ENCODE results near the gene WDTC1. TPM values are rescaled to one million over a fixed set of nuclear protein-coding genes. Genes with fewer than 3 reads are reported as not detected.

Gene WDTC1
- total and polyA plus RNA-seq, 9 of the 15 experiments (the other 6 are each of a cell fraction or from before 2014, with no cell fraction given): 0.18 to 32.3 (median 8.8) TPM

DNA sequence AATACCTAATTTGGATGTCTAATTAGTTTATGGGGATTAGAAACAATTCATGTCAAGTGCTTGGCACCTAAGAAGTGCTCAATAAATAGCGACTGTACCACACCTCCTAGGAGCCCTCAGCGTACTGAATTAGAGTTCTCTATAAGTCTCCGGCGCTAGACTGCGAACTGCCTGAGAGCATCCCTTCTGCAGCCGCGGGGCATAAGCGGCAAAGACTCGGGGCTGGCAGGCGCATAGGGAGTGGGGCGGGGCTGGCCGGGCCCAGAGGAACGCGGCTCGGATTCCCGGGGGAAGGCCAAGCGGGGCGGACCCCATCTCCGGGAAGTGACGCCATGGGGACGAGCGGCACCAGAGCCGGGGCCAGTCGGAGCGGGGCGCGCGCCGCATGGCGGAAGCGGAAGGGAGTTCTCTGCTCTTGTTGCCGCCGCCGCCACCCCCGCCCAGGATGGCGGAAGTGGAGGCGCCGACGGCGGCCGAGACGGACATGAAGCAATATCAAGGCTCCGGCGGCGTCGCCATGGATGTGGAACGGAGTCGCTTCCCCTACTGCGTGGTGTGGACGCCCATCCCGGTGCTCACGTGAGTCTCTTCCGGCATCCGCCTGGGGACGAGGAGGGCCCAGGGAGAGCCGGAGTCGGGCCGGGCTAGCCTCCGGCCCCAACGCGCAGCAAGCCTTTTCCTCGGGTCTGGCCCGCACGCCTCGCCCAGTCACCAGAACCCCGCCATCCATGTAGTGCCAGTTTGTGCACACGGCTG, 87.6 kb downstream of the WDTC1 start, which contains the start of gene TMEM222 (continued):
- TF ChIP-seq, protein P1, sequence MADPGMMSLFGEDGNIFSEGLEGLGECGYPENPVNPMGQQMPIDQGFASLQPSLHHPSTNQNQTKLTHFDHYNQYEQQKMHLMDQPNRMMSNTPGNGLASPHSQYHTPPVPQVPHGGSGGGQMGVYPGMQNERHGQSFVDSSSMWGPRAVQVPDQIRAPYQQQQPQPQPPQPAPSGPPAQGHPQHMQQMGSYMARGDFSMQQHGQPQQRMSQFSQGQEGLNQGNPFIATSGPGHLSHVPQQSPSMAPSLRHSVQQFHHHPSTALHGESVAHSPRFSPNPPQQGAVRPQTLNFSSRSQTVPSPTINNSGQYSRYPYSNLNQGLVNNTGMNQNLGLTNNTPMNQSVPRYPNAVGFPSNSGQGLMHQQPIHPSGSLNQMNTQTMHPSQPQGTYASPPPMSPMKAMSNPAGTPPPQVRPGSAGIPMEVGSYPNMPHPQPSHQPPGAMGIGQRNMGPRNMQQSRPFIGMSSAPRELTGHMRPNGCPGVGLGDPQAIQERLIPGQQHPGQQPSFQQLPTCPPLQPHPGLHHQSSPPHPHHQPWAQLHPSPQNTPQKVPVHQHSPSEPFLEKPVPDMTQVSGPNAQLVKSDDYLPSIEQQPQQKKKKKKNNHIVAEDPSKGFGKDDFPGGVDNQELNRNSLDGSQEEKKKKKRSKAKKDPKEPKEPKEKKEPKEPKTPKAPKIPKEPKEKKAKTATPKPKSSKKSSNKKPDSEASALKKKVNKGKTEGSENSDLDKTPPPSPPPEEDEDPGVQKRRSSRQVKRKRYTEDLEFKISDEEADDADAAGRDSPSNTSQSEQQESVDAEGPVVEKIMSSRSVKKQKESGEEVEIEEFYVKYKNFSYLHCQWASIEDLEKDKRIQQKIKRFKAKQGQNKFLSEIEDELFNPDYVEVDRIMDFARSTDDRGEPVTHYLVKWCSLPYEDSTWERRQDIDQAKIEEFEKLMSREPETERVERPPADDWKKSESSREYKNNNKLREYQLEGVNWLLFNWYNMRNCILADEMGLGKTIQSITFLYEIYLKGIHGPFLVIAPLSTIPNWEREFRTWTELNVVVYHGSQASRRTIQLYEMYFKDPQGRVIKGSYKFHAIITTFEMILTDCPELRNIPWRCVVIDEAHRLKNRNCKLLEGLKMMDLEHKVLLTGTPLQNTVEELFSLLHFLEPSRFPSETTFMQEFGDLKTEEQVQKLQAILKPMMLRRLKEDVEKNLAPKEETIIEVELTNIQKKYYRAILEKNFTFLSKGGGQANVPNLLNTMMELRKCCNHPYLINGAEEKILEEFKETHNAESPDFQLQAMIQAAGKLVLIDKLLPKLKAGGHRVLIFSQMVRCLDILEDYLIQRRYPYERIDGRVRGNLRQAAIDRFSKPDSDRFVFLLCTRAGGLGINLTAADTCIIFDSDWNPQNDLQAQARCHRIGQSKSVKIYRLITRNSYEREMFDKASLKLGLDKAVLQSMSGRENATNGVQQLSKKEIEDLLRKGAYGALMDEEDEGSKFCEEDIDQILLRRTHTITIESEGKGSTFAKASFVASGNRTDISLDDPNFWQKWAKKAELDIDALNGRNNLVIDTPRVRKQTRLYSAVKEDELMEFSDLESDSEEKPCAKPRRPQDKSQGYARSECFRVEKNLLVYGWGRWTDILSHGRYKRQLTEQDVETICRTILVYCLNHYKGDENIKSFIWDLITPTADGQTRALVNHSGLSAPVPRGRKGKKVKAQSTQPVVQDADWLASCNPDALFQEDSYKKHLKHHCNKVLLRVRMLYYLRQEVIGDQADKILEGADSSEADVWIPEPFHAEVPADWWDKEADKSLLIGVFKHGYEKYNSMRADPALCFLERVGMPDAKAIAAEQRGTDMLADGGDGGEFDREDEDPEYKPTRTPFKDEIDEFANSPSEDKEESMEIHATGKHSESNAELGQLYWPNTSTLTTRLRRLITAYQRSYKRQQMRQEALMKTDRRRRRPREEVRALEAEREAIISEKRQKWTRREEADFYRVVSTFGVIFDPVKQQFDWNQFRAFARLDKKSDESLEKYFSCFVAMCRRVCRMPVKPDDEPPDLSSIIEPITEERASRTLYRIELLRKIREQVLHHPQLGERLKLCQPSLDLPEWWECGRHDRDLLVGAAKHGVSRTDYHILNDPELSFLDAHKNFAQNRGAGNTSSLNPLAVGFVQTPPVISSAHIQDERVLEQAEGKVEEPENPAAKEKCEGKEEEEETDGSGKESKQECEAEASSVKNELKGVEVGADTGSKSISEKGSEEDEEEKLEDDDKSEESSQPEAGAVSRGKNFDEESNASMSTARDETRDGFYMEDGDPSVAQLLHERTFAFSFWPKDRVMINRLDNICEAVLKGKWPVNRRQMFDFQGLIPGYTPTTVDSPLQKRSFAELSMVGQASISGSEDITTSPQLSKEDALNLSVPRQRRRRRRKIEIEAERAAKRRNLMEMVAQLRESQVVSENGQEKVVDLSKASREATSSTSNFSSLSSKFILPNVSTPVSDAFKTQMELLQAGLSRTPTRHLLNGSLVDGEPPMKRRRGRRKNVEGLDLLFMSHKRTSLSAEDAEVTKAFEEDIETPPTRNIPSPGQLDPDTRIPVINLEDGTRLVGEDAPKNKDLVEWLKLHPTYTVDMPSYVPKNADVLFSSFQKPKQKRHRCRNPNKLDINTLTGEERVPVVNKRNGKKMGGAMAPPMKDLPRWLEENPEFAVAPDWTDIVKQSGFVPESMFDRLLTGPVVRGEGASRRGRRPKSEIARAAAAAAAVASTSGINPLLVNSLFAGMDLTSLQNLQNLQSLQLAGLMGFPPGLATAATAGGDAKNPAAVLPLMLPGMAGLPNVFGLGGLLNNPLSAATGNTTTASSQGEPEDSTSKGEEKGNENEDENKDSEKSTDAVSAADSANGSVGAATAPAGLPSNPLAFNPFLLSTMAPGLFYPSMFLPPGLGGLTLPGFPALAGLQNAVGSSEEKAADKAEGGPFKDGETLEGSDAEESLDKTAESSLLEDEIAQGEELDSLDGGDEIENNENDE (IDR thresholded peaks at IDR 0.05; ENCODE audit: low read depth, low read length): no peak
- peak; percentile 70 for TF ChIP-seq NCOR1 (IDR thresholded peaks at IDR 0.05)
- peak; percentile 91; the same call in 1 of the 2 replicates for TF ChIP-seq SRSF1 (IDR thresholded peaks at IDR 0.05; ENCODE audit: low read depth, low read length)
- no peak for TF ChIP-seq NFE2L1 (tag; IDR thresholded peaks at IDR 0.05; ENCODE audit: borderline replicate concordance, low read depth)
- TF ChIP-seq ZNF696 (CRISPR knock-in tag; conservative IDR thresholded peaks at IDR 0.05): no peak
- TF ChIP-seq DMBX1 (CRISPR knock-in tag; IDR thresholded peaks at IDR 0.05; ENCODE audit: borderline replicate concordance): 0 out of 2 replicates have a peak, but pooled peaks have one; percentile 68
- peak; percentile 30; the same call in 1 of the 2 replicates for TF ChIP-seq ZNF668 (CRISPR knock-in tag; IDR thresholded peaks at IDR 0.05)

Measured in K562 (cell line).